SK-N-SH (cell line): ENCODE measurements around the gene TAMALIN. TPM values are rescaled to one million over a fixed set of nuclear protein-coding genes. Genes with fewer than 3 reads are reported as not detected.

ENCODE experiments used
- CTCF ChIA-PET: fragments of 300-600, 350-600 bp; formaldehyde crosslinking; extraction: SDS; loops from one replicate; lab custom pipeline; 2021; lab: Yijun Ruan, JAX
- POLR2A ChIA-PET: fragments of 350-600 bp; sonication (Branson Sonifier 250); formaldehyde crosslinking; extraction: SDS; loops from one replicate; lab custom pipeline; 2020; ENCODE audit warnings: antibody characterized with exemption, inconsistent platforms; lab: Yijun Ruan, JAX
- DNase-seq: peaks from one replicate; pipeline ENCODE4 v3.0.0; 2012
- H2AFZ ChIP-seq: fragments of 200-600 bp; sonication (generic); 2 replicates; pipeline ENCODE4 v1.8.1; 2016; ENCODE audit warnings: antibody characterized with exemption, mild to moderate bottlenecking, low read depth
- H3F3A ChIP-seq: fragments of 200-600 bp; sonication (generic); replicated peaks from 2 replicates; pipeline ENCODE3; 2016; ENCODE audit warnings: antibody characterized with exemption, mild to moderate bottlenecking; ENCODE audit not compliant: insufficient read depth
- H3K27ac ChIP-seq, 2 experiments: fragments of 200-500 bp in 1 of 2; fragments of 200-600 bp in 1 of 2; sonication (Bioruptor generic) in 1 of 2; sonication (generic), shearing (Covaris generic) in 1 of 2; 2 replicates each; pipeline versions ENCODE4 v1.5.1 to v1.6.1; 2014 to 2016; ENCODE audit warnings: low read depth in 2 of 2, inconsistent platforms in 1 of 2, low read length in 1 of 2, mild to moderate bottlenecking in 1 of 2, mixed read lengths in 1 of 2
- H3K27me3 ChIP-seq: fragments of 200-600 bp; sonication (generic), shearing (Covaris generic); 2 replicates; pipeline ENCODE4 v1.6.1; 2016; ENCODE audit warnings: mixed run types; ENCODE audit not compliant: insufficient read depth
- H3K36me3 ChIP-seq, 2 experiments: fragments of 200-500 bp in 1 of 2; fragments of 200-600 bp in 1 of 2; sonication (Bioruptor generic) in 1 of 2; sonication (generic) in 1 of 2; replicated peaks in 1 of 2; 2 replicates each; pipeline versions ENCODE3 to v1.5.1; 2014 to 2016; ENCODE audit warnings: low read length in 1 of 2, mild to moderate bottlenecking in 1 of 2; ENCODE audit not compliant: insufficient read depth in 2 of 2, control insufficient read depth in 1 of 2
- H3K4me1 ChIP-seq, 2 experiments: fragments of 200-500 bp in 1 of 2; fragments of 200-600 bp in 1 of 2; sonication (Bioruptor generic) in 1 of 2; sonication (generic), shearing (Covaris generic) in 1 of 2; 2 replicates each; pipeline versions ENCODE4 v1.5.1 to v1.6.1; 2014 to 2016; ENCODE audit warnings: low read depth in 1 of 2, low read length in 1 of 2, mixed run types in 1 of 2; ENCODE audit not compliant: insufficient read depth in 2 of 2, control insufficient read depth in 1 of 2
- H3K4me2 ChIP-seq: fragments of 200-600 bp; sonication (generic), shearing (Covaris generic); 2 replicates; pipeline ENCODE4 v1.6.1; 2017; ENCODE audit warnings: mixed run types
- H3K4me3 ChIP-seq, 2 experiments: fragments of 200-500 bp in 1 of 2; fragments of 200-600 bp in 1 of 2; sonication (Bioruptor generic) in 1 of 2; sonication (generic), shearing (Covaris generic) in 1 of 2; 2 replicates each; pipeline versions ENCODE4 v1.5.1 to v1.8.1; 2014 to 2016; ENCODE audit warnings: low read depth in 2 of 2, inconsistent platforms in 1 of 2, low read length in 1 of 2, mild to moderate bottlenecking in 1 of 2, mixed read lengths in 1 of 2, moderate library complexity in 1 of 2
- H3K79me2 ChIP-seq: fragments of 200-600 bp; sonication (generic); 2 replicates; pipeline ENCODE4 v1.8.1; 2017; ENCODE audit warnings: mild to moderate bottlenecking; ENCODE audit not compliant: insufficient read depth
- H3K9ac ChIP-seq: fragments of 200-600 bp; sonication (generic); 2 replicates; pipeline ENCODE4 v1.6.1; 2017; ENCODE audit warnings: mixed run types
- H3K9me2 ChIP-seq: fragments of 200-600 bp; sonication (generic); 2 replicates; pipeline ENCODE4 v1.6.1; 2017; ENCODE audit warnings: mixed run types
- H3K9me3 ChIP-seq: fragments of 200-600 bp; sonication (generic); 2 replicates; pipeline ENCODE4 v1.6.1; 2017; ENCODE audit warnings: mixed run types, mild to moderate bottlenecking, moderate library complexity
- H4K20me1 ChIP-seq: fragments of 200-600 bp; sonication (generic); 2 replicates; pipeline ENCODE4 v1.6.1; 2017; ENCODE audit warnings: mild to moderate bottlenecking, mixed run types; ENCODE audit not compliant: insufficient read depth
- EP300 ChIP-seq, 2 experiments: IDR thresholded peaks; 2 replicates each; pipeline versions ENCODE4 v1.4.0 to v1.6.1; 2012; ENCODE audit warnings: borderline replicate concordance in 1 of 2, low read depth in 1 of 2, low read length in 1 of 2
- FOXJ3 ChIP-seq: sonication (generic); formaldehyde crosslinking; IDR thresholded peaks from 2 replicates; pipeline ENCODE4 v1.5.1; 2020; ENCODE audit warnings: mild to moderate bottlenecking, missing genetic modification reagents
- FOXM1 ChIP-seq: IDR thresholded peaks from 2 replicates; pipeline ENCODE4 v1.4.0; 2012; ENCODE audit warnings: low read depth, mild to moderate bottlenecking
- IRF3 ChIP-seq: fragments of 150-350 bp; IDR thresholded peaks from 2 replicates; pipeline ENCODE4 v1.6.1; 2016; ENCODE audit warnings: mild to moderate bottlenecking, low read depth, low read length
- MXI1 ChIP-seq: IDR thresholded peaks from 2 replicates; pipeline ENCODE4 v1.6.1; 2012; ENCODE audit warnings: mild to moderate bottlenecking, low read depth, low read length, improper control_type of control experiment
- PBX3 ChIP-seq: IDR thresholded peaks from 2 replicates; pipeline ENCODE4; 2012
- RXRA ChIP-seq: IDR thresholded peaks from 2 replicates; pipeline ENCODE4 v1.4.0; 2012; ENCODE audit warnings: low read depth, mild to moderate bottlenecking, borderline replicate concordance
- SIN3A ChIP-seq: IDR thresholded peaks from 2 replicates; pipeline ENCODE4 v1.6.1; 2012; ENCODE audit warnings: low read depth, mild to moderate bottlenecking, low read length, moderate library complexity, borderline replicate concordance
- SMC3 ChIP-seq: IDR thresholded peaks from 2 replicates; pipeline ENCODE4 v1.6.1; 2012; ENCODE audit warnings: low read depth, low read length, improper control_type of control experiment
- TEAD4 ChIP-seq: IDR thresholded peaks from 2 replicates; pipeline ENCODE4 v1.4.0; 2012; ENCODE audit warnings: mild to moderate bottlenecking, borderline replicate concordance; ENCODE audit not compliant: insufficient read depth
- YY1 ChIP-seq: IDR thresholded peaks from 2 replicates; pipeline ENCODE4 v1.4.0; 2012; ENCODE audit warnings: low read depth, mild to moderate bottlenecking
- WGBS: methylation state at CpG from one replicate; pipeline ENCODE4 v1.1.6; 2017; ENCODE audit warnings: low lambda C conversion rate; 5-methylcytosine and 5-hydroxymethylcytosine counted together
- polyA plus RNA-seq, 3 experiments: library from polyadenylated mRNA; depleted of rRNA; stranded (reverse); fragments of >200 nt; gene quantifications; 2 replicates each; pipeline ENCODE4 v1.2.3, GENCODE V29; 2012
- TF ChIP-seq, protein P1 (sequence below): fragments of 200-600 bp; sonication (generic); IDR thresholded peaks from 2 replicates; pipeline ENCODE4 v1.6.1; 2017; ENCODE audit warnings: antibody characterized with exemption, mild to moderate bottlenecking, moderate library complexity

The TAMALIN gene
- polyA plus RNA-seq, 1 of the 3 experiments (the other 2 are of a cell fraction), result 2.4 TPM

GRCh38 chr12:52005218-52005902 is 1.4 kb upstream of the TAMALIN start:
- Histone ChIP-seq H3K27ac (no peak overlapping the region), H4K20me1 (no peaks in the 10 kb centered on the region), H3K4me2 (no peak overlapping the region), H2AFZ (no peak overlapping the region), H3K79me2 (no peaks in the 10 kb centered on the region), H3K27me3 (no peaks in the 10 kb centered on the region), H3K4me1 (peaks cover 0 to 22% of the 10 kb centered on the region in 2 experiments; a peak in 1 of 4 replicates), H3F3A (peaks cover 5% of the 10 kb centered on the region), H3K4me3 (no peak overlapping the region), H3K36me3 (no peaks in the 10 kb centered on the region), H3K9me3 (no peaks in the 10 kb centered on the region), H3K9ac (no peak overlapping the region), H3K9me2 (no peaks in the 10 kb centered on the region)
- DNase-seq, result no peak
- POLR2A ChIA-PET, result interaction anchor here (1.4 kb wide), 1 partner anchor 15 kb away, joined by 6 read pairs; no protein-coding TSS in a partner anchor
- TF ChIP-seq EP300 (IDR thresholded peaks at IDR 0.05; ENCODE audit: borderline replicate concordance in 1 of 2, low read depth in 1 of 2, low read length in 1 of 2) (no peak), TEAD4 (no peak), MXI1 (no peak), PBX3 (no peak), RXRA (no peak), YY1 (no peak), SIN3A (no peak), SMC3 (no peak), FOXM1 (no peak), IRF3 (no peak)
- 90% methylated on average over 10 of the region's 10 CpGs for WGBS
- CTCF ChIA-PET, result interaction anchor here (1.1 to 13.1 kb wide), 8 partner anchors 10 to 117 kb away, joined by 3 to 526 read pairs (median 10); no protein-coding TSS in a partner anchor

DNA sequence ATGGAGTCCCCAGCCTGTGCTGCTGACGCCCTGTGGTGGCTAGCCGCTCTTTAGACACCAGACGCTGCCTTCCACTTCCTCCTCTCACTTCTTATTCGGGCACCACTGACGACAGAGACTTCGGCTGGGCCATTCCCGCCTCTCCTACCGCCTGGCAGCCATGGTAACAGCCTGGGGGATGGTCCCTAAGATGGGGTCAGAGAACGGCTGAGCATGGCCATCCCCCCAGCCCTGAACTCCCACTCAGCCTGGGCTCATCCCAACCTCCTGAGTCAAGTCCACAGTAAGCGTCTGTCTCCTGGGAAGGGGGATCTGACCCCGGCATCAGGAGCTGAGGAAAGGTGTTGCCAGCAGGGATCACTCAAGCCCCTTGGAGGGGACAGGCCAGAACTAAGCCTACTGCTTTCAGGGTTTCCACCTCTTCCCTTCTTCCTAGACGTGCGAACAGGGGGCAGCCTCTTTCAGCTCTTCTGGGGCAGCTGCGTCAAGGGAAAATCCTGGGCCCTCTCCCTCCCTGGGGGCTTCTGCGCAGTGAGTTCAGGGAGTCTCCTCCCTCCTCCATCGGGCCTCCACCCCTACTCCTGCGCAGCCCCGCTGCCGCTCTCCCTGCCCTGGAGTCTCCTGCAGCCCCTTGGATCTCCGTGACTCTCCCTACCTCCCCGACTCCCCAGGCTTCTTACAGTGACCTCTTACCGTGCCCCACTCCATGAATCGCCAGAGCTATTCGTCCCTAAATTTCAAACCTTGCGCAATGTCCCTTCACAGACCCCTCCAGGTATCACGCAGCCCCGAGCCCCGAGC is 643 bp upstream of the TAMALIN start:
- no peaks in the 10 kb centered on the region for H3K27me3 ChIP-seq
- no peak overlapping the region for H3K9ac ChIP-seq
- ChIA-PET CTCF (interaction anchor here (0.6 to 13.1 kb wide), 7 partner anchors 9 to 114 kb away, joined by 3 to 526 read pairs (median 3); no protein-coding TSS in a partner anchor), POLR2A (interaction anchor here (0.7 to 1.6 kb wide), 5 partner anchors 14 to 26 kb away, joined by 3 to 12 read pairs (median 4); no protein-coding TSS in a partner anchor)
- H3K4me1 ChIP-seq, result peaks cover 0 to 29% of the 10 kb centered on the region in 2 experiments; a peak in 2 of 4 replicates
- TF ChIP-seq, protein P1, sequence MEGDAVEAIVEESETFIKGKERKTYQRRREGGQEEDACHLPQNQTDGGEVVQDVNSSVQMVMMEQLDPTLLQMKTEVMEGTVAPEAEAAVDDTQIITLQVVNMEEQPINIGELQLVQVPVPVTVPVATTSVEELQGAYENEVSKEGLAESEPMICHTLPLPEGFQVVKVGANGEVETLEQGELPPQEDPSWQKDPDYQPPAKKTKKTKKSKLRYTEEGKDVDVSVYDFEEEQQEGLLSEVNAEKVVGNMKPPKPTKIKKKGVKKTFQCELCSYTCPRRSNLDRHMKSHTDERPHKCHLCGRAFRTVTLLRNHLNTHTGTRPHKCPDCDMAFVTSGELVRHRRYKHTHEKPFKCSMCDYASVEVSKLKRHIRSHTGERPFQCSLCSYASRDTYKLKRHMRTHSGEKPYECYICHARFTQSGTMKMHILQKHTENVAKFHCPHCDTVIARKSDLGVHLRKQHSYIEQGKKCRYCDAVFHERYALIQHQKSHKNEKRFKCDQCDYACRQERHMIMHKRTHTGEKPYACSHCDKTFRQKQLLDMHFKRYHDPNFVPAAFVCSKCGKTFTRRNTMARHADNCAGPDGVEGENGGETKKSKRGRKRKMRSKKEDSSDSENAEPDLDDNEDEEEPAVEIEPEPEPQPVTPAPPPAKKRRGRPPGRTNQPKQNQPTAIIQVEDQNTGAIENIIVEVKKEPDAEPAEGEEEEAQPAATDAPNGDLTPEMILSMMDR, result no peak
- TF ChIP-seq SIN3A (no peak), FOXJ3 (no peak), SMC3 (no peak)
- H3K9me2 ChIP-seq, result no peaks in the 10 kb centered on the region
- peaks cover 5% of the 10 kb centered on the region for H3F3A ChIP-seq
- H3K79me2 ChIP-seq, result no peaks in the 10 kb centered on the region
- H3K4me2 ChIP-seq, result peak overlapping the region; percentile 79; the same call in 1 of the 2 replicates
- WGBS, result 48% methylated on average over 24 of the region's 28 CpGs
- no peaks in the 10 kb centered on the region for H4K20me1 ChIP-seq
- no peak overlapping the region for H3K27ac ChIP-seq
- H3K4me3 ChIP-seq, result peak overlapping the region; percentile 57 to 70
- H2AFZ ChIP-seq, result no peak overlapping the region
- no peak for DNase-seq
- no peaks in the 10 kb centered on the region for H3K36me3 ChIP-seq
- no peaks in the 10 kb centered on the region for H3K9me3 ChIP-seq
